ENCODE data around the gene CCDC85C. TPM values are rescaled to one million over a fixed set of nuclear protein-coding genes. Genes with fewer than 3 reads are reported as not detected.

Gene CCDC85C
- total and polyA plus RNA-seq, 2 experiments from 2014 or later: 4.5 to 24.9 TPM

- H3K36me3 Mint-ChIP-seq (ENCODE audit: low read depth): no peaks in the 10 kb centered on the region
- H3K9me3 Mint-ChIP-seq: no peaks in the 10 kb centered on the region
- DNase-seq (ENCODE audit: low spot score) (no peak), ATAC-seq (peak; percentile 17)
- Histone ChIP-seq H3K4me2 (no peak overlapping the region), H3F3A (replicated peaks; ENCODE audit: low read depth) (no peaks in the 10 kb centered on the region), H3K9me2 (ENCODE audit: insufficient read depth) (no peaks in the 10 kb centered on the region), H4K20me1 (replicated peaks; ENCODE audit: insufficient read depth) (peaks cover 4% of the 10 kb centered on the region; the same call in 1 of the 2 replicates), H3K4me1 (ENCODE audit: insufficient read depth) (peaks cover 14% of the 10 kb centered on the region; the same call in 1 of the 2 replicates), H3K27me3 (ENCODE audit: insufficient read depth) (no peaks in the 10 kb centered on the region), H3K27ac (ENCODE audit: low read depth) (no peak overlapping the region), H3K36me3 (ENCODE audit: insufficient read depth) (no peaks in the 10 kb centered on the region), H3K4me3 (no peak overlapping the region), H3K79me2 (replicated peaks; ENCODE audit: insufficient read depth) (peaks cover 45% of the 10 kb centered on the region), H2AFZ (no peak overlapping the region)
- TF ChIP-seq CREB1 (CRISPR knock-in tag; IDR thresholded peaks at IDR 0.05; ENCODE audit: low read depth) (no peak), EZH2 (IDR thresholded peaks at IDR 0.05; ENCODE audit: low read depth, unreplicated experiment) (no peak), STAT1 (IDR thresholded peaks at IDR 0.05; ENCODE audit: unreplicated experiment) (no peak), ZNF462 (CRISPR knock-in tag; IDR thresholded peaks at IDR 0.05) (no peak), JUNB (IDR thresholded peaks at IDR 0.05; ENCODE audit: unreplicated experiment) (no peak), NANOG (IDR thresholded peaks at IDR 0.05; ENCODE audit: borderline replicate concordance) (no peak), ZNF331 (CRISPR knock-in tag; IDR thresholded peaks at IDR 0.05; ENCODE audit: low read depth) (no peak), POLR2AphosphoS5 (IDR thresholded peaks at IDR 0.05; ENCODE audit: low read depth) (no peak), ZNF114 (CRISPR knock-in tag; IDR thresholded peaks at IDR 0.05) (no peak), EZH2phosphoT487 (IDR thresholded peaks at IDR 0.05; ENCODE audit: unreplicated experiment) (no peak)
- TF ChIP-seq, protein P1, sequence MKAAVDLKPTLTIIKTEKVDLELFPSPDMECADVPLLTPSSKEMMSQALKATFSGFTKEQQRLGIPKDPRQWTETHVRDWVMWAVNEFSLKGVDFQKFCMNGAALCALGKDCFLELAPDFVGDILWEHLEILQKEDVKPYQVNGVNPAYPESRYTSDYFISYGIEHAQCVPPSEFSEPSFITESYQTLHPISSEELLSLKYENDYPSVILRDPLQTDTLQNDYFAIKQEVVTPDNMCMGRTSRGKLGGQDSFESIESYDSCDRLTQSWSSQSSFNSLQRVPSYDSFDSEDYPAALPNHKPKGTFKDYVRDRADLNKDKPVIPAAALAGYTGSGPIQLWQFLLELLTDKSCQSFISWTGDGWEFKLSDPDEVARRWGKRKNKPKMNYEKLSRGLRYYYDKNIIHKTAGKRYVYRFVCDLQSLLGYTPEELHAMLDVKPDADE (IDR thresholded peaks at IDR 0.05): no peak
- TF ChIP-seq, protein P2, sequence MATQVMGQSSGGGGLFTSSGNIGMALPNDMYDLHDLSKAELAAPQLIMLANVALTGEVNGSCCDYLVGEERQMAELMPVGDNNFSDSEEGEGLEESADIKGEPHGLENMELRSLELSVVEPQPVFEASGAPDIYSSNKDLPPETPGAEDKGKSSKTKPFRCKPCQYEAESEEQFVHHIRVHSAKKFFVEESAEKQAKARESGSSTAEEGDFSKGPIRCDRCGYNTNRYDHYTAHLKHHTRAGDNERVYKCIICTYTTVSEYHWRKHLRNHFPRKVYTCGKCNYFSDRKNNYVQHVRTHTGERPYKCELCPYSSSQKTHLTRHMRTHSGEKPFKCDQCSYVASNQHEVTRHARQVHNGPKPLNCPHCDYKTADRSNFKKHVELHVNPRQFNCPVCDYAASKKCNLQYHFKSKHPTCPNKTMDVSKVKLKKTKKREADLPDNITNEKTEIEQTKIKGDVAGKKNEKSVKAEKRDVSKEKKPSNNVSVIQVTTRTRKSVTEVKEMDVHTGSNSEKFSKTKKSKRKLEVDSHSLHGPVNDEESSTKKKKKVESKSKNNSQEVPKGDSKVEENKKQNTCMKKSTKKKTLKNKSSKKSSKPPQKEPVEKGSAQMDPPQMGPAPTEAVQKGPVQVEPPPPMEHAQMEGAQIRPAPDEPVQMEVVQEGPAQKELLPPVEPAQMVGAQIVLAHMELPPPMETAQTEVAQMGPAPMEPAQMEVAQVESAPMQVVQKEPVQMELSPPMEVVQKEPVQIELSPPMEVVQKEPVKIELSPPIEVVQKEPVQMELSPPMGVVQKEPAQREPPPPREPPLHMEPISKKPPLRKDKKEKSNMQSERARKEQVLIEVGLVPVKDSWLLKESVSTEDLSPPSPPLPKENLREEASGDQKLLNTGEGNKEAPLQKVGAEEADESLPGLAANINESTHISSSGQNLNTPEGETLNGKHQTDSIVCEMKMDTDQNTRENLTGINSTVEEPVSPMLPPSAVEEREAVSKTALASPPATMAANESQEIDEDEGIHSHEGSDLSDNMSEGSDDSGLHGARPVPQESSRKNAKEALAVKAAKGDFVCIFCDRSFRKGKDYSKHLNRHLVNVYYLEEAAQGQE (IDR thresholded peaks at IDR 0.05; ENCODE audit: unreplicated experiment): no peak
- TF ChIP-seq, protein P3, sequence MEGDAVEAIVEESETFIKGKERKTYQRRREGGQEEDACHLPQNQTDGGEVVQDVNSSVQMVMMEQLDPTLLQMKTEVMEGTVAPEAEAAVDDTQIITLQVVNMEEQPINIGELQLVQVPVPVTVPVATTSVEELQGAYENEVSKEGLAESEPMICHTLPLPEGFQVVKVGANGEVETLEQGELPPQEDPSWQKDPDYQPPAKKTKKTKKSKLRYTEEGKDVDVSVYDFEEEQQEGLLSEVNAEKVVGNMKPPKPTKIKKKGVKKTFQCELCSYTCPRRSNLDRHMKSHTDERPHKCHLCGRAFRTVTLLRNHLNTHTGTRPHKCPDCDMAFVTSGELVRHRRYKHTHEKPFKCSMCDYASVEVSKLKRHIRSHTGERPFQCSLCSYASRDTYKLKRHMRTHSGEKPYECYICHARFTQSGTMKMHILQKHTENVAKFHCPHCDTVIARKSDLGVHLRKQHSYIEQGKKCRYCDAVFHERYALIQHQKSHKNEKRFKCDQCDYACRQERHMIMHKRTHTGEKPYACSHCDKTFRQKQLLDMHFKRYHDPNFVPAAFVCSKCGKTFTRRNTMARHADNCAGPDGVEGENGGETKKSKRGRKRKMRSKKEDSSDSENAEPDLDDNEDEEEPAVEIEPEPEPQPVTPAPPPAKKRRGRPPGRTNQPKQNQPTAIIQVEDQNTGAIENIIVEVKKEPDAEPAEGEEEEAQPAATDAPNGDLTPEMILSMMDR (conservative IDR thresholded peaks at IDR 0.05; ENCODE audit: low read depth in 2 of 2): no peak
- no peak overlapping the region for H3K27ac Mint-ChIP-seq
- no peak overlapping the region for H3K4me3 Mint-ChIP-seq
- peaks cover 25% of the 10 kb centered on the region for H3K4me1 Mint-ChIP-seq
- peaks cover 3% of the 10 kb centered on the region for H3K27me3 Mint-ChIP-seq (ENCODE audit: insufficient read depth, low read depth, poor library complexity)
Observed at GRCh38 chr14:99581374-99581773, 22.6 kb downstream of the CCDC85C start.
